ENCODE data around the gene CTNNA3. TPM values are rescaled to one million over a fixed set of nuclear protein-coding genes. Genes with fewer than 3 reads are reported as not detected.

Gene CTNNA3
- total RNA-seq, 2 donors from 2014 or later: 3.2 to 7.2 TPM

DNA sequence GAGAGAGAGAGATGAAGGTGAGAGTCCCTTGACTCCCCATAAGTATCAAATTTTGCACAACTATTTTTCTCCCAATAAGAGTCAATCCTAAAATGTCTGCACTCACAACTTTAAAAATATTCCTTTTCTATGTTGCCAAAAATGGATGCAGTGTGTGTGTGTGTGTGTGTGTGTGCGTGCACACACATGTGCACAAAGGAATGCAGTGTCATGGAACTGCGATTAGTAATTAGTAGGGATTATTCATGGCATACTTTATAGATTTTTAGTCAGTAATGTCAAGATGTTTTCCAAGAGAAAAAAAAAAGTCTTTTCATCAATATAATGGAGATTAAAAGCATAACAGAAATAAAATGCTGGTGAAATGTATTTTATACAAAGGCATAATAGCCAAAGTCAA is 949.3 kb downstream of the CTNNA3 start:
- H3K27me3 ChIP-seq (ENCODE audit: control insufficient read depth, insufficient read depth, low read length, poor library complexity, severe bottlenecking): no peaks in the 10 kb centered on the region
- 75 to 85% methylated on average over 2 of the region's 2 CpGs for WGBS, 2 experiments (ENCODE audit: insufficient coverage in 1 of 2, insufficient read length in 1 of 2)
- H3K36me3 ChIP-seq (ENCODE audit: control insufficient read depth, insufficient read depth, low read length): no peaks in the 10 kb centered on the region
- TF ChIP-seq, protein P1, sequence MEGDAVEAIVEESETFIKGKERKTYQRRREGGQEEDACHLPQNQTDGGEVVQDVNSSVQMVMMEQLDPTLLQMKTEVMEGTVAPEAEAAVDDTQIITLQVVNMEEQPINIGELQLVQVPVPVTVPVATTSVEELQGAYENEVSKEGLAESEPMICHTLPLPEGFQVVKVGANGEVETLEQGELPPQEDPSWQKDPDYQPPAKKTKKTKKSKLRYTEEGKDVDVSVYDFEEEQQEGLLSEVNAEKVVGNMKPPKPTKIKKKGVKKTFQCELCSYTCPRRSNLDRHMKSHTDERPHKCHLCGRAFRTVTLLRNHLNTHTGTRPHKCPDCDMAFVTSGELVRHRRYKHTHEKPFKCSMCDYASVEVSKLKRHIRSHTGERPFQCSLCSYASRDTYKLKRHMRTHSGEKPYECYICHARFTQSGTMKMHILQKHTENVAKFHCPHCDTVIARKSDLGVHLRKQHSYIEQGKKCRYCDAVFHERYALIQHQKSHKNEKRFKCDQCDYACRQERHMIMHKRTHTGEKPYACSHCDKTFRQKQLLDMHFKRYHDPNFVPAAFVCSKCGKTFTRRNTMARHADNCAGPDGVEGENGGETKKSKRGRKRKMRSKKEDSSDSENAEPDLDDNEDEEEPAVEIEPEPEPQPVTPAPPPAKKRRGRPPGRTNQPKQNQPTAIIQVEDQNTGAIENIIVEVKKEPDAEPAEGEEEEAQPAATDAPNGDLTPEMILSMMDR (conservative IDR thresholded peaks at IDR 0.05): no peak
- no peaks in the 10 kb centered on the region for H3K27me3 Mint-ChIP-seq (ENCODE audit: insufficient read depth)
- H3K36me3 Mint-ChIP-seq (ENCODE audit: low read depth): no peaks in the 10 kb centered on the region
- H3K27ac Mint-ChIP-seq: no peak overlapping the region
- H3K9me3 Mint-ChIP-seq: peaks cover 14% of the 10 kb centered on the region
- no peak overlapping the region for H3K9ac ChIP-seq (ENCODE audit: extremely low read depth, low read length, poor library complexity, severe bottlenecking)
- H3K27ac ChIP-seq (ENCODE audit: low read depth, low read length): no peak overlapping the region
- H3K4me3 ChIP-seq (ENCODE audit: low read length): no peak overlapping the region
- H3K4me1 Mint-ChIP-seq: no peaks in the 10 kb centered on the region
- H3K4me1 ChIP-seq (ENCODE audit: control insufficient read depth, insufficient read depth, low read length): no peaks in the 10 kb centered on the region
- no peak for DNase-seq
- no peaks in the 10 kb centered on the region for H3K9me3 ChIP-seq (ENCODE audit: control insufficient read depth, low read length)
- no peak overlapping the region for H3K4me3 Mint-ChIP-seq

DNA sequence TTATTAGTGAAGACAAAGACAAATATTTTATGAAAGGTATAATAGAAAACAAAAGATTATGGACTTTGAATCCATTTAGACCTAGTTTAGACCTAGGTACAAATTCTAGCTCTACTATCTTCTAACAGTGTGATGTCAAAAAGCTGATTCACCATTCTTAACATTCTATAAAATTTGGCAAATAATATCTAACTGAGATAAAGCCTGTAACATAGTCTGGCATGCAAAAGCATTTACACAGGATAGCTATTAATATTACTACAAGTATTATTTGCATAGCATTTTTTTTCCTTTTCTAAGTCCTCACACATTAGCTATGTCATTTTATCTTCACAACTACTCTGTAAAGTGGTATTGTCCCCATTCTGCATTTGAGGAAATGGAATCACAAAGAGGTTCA is 949.7 kb downstream of the CTNNA3 start:
- Histone ChIP-seq H3K9ac (ENCODE audit: extremely low read depth, low read length, poor library complexity, severe bottlenecking) (no peak overlapping the region), H3K36me3 (ENCODE audit: control insufficient read depth, insufficient read depth, low read length) (no peaks in the 10 kb centered on the region), H3K9me3 (ENCODE audit: control insufficient read depth, low read length) (no peaks in the 10 kb centered on the region), H3K27ac (ENCODE audit: low read depth, low read length) (no peak overlapping the region), H3K4me1 (ENCODE audit: control insufficient read depth, insufficient read depth, low read length) (no peaks in the 10 kb centered on the region), H3K4me3 (ENCODE audit: low read length) (no peak overlapping the region), H3K27me3 (ENCODE audit: control insufficient read depth, insufficient read depth, low read length, poor library complexity, severe bottlenecking) (no peaks in the 10 kb centered on the region)
- no peaks in the 10 kb centered on the region for H3K27me3 Mint-ChIP-seq (ENCODE audit: insufficient read depth)
- peaks cover 18% of the 10 kb centered on the region for H3K9me3 Mint-ChIP-seq
- no peak overlapping the region for H3K4me3 Mint-ChIP-seq
- TF ChIP-seq, protein P1 (conservative IDR thresholded peaks at IDR 0.05): no peak
- no peak overlapping the region for H3K27ac Mint-ChIP-seq
- no peaks in the 10 kb centered on the region for H3K36me3 Mint-ChIP-seq (ENCODE audit: low read depth)
- H3K4me1 Mint-ChIP-seq: no peaks in the 10 kb centered on the region
- DNase-seq: no peak

DNA sequence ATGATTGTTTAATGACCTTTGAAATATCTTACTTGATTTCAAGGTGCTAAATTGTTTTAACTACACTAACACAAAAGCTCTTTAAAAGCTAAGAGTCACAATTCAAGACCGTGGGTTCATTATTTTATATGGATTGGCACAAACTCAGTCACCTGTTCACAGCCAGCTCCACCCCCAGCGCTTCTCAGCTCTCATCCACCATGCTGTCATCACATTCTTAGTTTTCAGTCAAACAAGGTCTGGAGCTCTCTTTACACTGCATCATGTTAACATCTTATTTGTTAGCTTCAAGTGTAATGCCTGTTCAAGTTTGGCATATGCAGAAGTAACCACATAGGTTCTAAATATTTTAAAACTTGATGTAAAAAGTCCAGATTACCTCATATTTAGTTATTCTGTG is 951.1 kb downstream of the CTNNA3 start:
- 96 to 100% methylated on average over 1 to 2 of the region's 2 CpGs for WGBS, 2 experiments (ENCODE audit: insufficient coverage in 1 of 2, insufficient read length in 1 of 2)
- H3K4me1 Mint-ChIP-seq: no peaks in the 10 kb centered on the region

More for the DNA sequence above, 951.1 kb downstream of the CTNNA3 start:
- H3K27me3 ChIP-seq (ENCODE audit: control insufficient read depth, insufficient read depth, low read length, poor library complexity, severe bottlenecking): no peaks in the 10 kb centered on the region
- no peaks in the 10 kb centered on the region for H3K4me1 ChIP-seq (ENCODE audit: control insufficient read depth, insufficient read depth, low read length)
- H3K27ac Mint-ChIP-seq: no peak overlapping the region
- no peaks in the 10 kb centered on the region for H3K36me3 Mint-ChIP-seq (ENCODE audit: low read depth)
- H3K4me3 Mint-ChIP-seq: no peak overlapping the region
- no peaks in the 10 kb centered on the region for H3K27me3 Mint-ChIP-seq (ENCODE audit: insufficient read depth)
- H3K4me3 ChIP-seq (ENCODE audit: low read length): no peak overlapping the region
- TF ChIP-seq, protein P1 (conservative IDR thresholded peaks at IDR 0.05): no peak
- no peak overlapping the region for H3K27ac ChIP-seq (ENCODE audit: low read depth, low read length)
- no peaks in the 10 kb centered on the region for H3K36me3 ChIP-seq (ENCODE audit: control insufficient read depth, insufficient read depth, low read length)
- no peak overlapping the region for H3K9ac ChIP-seq (ENCODE audit: extremely low read depth, low read length, poor library complexity, severe bottlenecking)
- peaks cover 19% of the 10 kb centered on the region for H3K9me3 Mint-ChIP-seq
- DNase-seq: no peak
- H3K9me3 ChIP-seq (ENCODE audit: control insufficient read depth, low read length): no peaks in the 10 kb centered on the region
